HG02588 (cell line): ENCODE measurements around the gene SFPQ.
"Not testable (repeated sequence)": the region's sequence is repeated elsewhere in the genome, so short reads cannot be mapped to it uniquely, and the experiment has no call there.

Experiments used
- ATAC-seq: cut with Tn5 transposase; IDR thresholded peaks from one replicate; pipeline ENCODE4 v1.9.1; 2021; ENCODE audit warnings: mild to moderate bottlenecking, moderate library complexity; ENCODE audit not compliant: unreplicated experiment

Gene SFPQ

DNA sequence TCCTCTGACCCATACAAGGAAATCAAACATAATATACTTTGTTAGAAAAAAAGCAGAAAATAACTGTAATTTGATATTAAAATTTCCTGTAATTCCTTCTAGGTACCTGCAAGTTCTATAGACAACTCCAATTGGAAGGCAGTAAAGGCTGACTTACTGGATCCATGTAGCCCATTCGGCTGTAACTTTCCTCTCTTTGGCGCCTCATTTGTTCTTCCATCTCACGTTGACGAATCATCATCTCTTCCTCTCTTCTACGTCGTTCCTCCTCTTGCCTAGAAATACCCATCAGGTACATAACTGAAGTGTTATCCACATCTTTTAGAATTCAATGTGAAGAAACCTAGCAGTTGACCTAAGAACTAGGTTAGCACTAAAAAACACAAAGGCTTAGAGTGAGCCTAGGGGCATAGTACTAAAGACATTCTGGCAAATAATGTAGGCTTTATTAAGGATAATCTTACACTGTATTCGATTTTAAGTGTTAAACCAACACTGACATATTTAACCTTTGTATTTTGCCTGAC lies 5.1 kb downstream of the SFPQ start:
- no peak for ATAC-seq

GRCh38 chr1:35186239-35186638 lies 6.7 kb downstream of the SFPQ start:
- ATAC-seq: no peak

GRCh38 chr1:35185200-35185599 lies 7.7 kb downstream of the SFPQ start:
- no peak for ATAC-seq

DNA sequence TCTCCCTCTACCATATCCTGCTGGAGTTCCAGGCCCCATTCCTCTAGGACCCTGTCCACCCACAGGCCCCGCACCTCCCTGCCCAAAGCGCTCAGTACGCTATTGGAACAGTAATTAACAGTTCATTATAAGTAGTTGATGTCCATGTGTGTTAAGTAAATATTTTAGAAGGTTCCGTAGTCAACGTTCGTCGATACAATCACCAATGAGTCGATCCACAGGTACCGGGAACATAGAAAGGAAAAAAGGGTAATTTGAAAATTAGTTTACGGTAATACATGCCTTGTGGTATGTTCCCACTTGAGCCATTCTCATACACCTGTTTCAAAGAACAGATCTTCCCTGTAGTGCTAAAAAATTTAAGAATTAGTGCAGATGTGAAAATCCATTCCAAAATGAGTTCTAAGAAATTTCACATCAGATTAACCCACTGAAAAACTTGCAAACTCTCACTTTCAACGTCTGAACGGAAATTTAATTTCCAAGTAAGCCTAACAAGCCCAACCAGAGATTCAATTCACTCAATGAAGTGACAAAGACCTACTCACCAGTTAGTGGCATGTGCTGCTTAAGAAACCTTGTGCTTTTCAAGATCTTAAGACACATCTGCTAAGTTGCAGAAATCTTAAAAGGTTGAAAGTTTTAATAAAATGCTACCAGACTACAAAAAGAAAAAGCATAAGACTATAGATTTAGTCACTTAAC lies 8.3 kb downstream of the SFPQ start:
- ATAC-seq: no peak

GRCh38 chr1:35181790-35182455 lies 11.0 kb downstream of the SFPQ start:
- ATAC-seq: no peak

- ATAC-seq: no peak
Observed at GRCh38 chr1:35180776-35181374, 12.1 kb downstream of the SFPQ start.

DNA sequence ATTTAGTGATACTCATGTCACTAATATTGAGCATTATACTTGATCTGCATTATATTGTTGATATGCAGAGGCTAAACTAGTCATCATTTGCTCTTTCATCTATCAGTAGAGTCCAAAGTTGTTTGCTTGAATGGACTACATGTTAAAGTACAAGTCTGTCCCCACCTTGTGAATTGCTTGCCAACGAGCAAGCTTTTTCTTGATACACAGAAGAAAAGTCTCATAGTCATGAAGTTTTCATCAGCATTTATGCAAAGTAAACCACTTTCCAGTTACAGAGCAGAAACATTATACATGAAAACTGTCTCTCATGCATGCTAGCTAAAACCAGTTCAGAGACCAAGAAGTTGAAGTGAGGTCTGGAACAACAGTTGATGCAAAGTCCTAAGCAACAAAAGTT lies 13.0 kb downstream of the SFPQ start:
- no peak for ATAC-seq

DNA sequence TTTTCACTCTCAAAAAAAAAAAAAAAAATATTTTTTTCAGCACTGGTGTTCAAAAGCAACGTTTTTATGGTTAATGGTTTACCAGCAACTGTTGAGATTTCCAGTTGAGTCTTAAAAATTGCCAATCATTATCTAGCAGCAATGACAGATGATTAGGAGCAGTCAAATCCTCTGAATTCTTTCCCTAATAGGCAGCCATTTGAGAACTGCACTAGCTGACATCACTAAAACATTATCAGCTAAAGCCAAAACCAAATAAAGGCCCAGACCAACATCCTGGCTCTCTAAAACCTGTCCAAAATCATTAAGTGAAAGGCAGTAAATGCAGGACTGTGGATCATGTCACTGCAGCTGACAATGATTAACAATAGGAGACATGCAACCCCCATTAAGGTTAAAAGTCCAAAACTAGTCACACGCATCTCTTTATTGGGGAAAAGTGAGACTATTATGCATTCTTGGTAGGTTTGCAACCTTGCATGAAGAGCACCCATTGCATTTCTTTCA lies 14.0 kb downstream of the SFPQ start:
- ATAC-seq: no peak

DNA sequence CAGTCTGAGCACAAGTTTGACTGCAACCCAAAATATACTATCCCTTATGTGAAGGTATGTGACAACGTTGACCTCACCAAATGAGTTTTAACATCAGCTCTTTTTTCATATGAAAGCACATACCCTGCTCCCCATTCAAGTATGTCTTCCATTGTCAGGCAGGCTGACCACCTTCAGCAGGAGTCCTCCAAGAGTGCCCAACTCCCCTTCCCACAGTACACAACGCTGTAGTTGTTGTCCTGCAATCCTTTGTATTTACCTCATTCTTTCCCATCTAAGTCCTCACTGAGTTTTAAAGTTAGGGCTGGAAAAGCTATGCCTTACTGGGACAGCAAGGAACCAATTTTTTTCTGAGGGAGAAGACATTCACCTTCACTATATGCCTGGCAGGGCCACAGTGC lies 14.7 kb downstream of the SFPQ start:
- no peak for ATAC-seq

DNA sequence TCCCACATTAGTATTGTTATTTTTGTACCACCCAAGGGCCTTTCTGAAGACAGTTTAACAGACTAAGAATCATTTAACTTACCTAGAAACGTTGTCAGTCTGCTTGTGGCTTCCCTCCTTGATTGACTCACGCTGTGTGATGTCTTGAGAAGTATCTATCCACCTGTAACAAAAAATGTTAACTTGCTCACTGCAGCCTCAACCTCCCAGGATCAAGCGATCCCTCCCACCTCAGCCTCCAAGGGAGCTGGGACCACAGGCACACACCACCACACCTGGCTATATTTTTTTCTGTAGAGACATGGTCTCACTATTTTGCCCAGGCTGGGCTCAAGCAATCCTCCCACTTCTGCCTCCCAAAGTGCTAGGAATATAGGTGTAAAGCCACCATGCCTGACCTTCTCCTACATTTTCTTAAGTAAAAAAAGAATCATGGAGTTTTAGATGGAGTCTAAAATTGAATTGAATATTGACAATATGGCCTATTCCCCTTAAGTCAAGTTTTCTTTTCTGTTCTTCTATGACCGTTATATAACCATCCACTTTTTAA lies 15.6 kb downstream of the SFPQ start:
- no peak for ATAC-seq

DNA sequence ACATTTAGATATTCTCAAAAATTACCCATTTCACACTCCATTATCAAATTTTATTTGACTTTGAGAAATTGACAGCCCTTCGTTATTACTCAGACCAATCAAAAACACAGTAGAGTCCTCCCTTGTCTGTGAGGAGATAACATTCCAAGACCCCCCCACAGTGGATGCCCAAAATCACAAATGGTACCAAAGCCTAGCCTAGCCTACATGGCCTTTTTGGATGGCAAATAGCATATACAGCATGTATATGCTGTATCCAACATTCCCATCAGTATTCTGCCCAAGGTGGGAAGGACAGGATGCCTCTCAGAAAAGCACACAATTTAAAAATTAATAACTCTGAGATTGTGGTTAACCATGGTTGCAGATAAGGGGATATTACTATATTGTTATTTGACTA lies 17.3 kb downstream of the SFPQ start:
- ATAC-seq: no peak

DNA sequence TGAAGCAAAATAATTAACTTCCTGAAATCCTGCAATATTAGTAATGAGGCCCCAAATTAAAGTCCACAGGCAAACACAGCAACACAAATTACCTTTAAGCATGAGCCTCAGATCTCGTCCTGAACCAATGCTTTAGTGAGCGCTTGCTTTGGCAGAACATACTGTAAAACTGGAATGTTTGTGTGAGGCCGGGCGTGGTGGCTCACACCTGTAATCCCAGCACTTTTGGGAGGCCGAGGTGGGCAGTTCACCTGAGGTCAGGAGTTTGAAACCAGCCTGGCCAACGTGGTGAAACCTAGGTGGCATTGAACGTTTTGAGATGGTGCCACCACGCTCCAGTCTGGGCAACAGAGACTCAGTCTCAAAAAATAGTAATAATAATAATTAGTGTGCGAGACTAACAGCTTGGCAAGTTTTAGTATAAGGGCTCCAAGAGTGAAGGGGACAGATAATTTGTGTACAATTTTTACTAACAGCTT lies 17.8 kb downstream of the SFPQ start:
- no peak for ATAC-seq

DNA sequence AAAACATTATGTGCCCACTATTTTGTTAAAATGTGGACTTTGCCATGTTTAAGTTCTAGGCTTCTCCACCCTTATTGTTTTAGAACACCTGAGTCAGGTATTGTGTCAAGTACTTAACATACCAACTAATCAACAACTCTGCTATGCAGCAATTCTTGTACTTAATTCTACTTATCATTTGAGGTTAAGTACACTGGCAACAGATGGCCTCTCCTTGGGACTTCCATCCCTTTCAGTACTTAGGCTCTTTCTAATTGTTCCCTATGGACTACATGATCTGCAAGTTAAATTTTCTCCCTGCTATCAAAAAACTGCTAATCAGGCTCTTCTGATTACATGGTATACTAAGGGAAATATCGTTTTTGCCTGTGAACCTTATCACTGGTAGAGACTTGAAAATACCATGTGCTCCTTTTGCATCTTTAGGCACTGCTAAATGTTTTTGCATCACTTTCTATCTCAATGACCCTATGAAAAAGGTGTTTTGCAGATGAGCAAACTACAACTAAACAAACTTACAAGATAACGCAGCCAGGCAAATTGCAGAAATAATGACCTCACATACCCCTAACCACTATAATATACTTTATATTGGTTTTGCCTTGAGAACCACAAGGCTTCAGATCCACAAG lies 18.9 kb downstream of the SFPQ start:
- ATAC-seq: no peak

DNA sequence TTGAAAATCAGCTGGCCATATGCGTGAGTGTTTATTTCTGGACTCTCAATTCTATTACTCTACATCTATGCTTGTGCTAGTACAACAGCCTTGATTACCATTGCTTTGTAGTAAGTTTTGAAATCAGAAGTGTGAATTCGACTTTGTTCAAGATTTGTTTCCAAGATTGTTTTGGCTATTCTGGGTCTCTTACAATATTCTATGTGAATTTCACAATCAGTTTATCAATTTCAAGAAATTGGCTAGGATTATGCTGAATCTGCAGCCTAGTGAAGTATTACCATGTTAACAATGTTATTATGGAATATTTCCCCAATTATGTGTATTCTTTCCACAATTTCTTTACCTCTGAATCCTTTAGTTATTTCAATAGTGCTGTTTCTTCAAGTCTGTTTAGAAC lies 19.5 kb downstream of the SFPQ start:
- ATAC-seq: no peak

GRCh38 chr1:35172022-35172421 lies 20.9 kb downstream of the SFPQ start:
- ATAC-seq: no peak

DNA sequence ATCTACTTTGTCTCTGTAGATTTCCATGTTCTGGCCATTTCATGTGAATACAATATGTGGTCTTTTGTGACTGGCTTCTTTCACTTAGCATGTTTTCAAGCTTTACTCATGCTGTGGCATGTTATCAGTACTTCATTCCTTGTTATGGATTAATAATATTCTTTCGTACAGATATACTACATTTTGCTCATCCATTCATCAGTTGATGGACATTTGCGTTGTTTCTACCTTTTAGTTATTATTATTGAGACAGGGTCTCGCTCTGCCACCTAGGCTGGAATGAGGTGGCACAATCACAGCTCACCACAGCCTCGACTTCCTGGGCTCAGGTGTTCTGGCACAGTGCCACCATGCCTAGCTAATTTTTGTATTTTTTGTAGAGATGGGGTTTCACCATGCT lies 21.4 kb downstream of the SFPQ start:
- no peak for ATAC-seq

GRCh38 chr1:35164893-35165292 lies 28.1 kb downstream of the SFPQ start:
- no peak for ATAC-seq

DNA sequence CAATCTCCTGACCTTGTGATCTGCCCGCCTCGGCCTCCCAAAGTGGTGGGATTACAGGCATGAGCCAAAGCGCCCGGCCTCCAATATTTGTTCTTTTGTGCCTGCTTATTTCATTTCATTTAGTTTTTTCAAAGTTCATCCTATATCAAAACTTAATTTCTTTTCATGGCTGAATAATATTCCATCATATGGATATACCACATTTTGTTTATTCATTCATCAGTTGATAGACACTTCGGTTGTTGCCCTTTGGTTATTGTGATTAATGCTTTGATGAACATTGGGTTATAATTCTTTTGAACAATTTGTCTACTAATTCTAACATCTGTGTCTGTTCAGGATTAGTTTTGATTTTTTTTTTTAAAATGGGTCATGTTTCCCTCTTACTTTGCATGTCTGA lies 41.7 kb downstream of the SFPQ start:
- ATAC-seq: no peak

DNA sequence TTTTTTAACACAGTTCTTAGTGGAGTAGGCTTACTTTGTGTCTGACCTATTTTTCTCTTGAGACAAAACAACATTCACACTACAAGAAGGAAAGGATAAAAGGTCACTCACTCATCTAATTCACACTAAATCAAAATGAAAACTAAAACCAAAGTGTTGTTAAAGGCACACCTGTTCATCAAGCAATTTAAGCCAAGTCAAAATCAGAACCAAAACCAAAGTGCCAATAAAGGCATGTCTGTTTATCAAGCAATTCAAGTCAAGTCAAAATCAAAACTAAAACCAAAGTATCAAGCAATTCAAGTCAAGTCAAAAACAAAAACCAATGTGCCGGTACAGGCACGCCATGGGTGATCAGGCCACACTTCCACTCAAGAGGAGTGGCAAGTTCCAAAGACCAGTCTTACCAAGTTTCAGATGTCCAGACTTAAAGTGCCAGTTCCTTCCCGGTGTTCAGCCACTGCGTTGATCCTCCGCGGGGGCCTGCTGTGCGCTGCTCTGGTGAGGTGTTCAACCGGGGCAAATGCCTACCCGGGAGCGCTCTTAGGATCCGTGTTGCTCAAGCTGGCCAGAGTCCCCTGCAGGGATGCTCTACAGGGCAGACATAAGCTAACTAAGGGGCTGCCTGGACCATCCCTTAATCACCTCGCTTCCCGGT lies 46.9 kb downstream of the SFPQ start:
- ATAC-seq: not testable (repeated sequence)

DNA sequence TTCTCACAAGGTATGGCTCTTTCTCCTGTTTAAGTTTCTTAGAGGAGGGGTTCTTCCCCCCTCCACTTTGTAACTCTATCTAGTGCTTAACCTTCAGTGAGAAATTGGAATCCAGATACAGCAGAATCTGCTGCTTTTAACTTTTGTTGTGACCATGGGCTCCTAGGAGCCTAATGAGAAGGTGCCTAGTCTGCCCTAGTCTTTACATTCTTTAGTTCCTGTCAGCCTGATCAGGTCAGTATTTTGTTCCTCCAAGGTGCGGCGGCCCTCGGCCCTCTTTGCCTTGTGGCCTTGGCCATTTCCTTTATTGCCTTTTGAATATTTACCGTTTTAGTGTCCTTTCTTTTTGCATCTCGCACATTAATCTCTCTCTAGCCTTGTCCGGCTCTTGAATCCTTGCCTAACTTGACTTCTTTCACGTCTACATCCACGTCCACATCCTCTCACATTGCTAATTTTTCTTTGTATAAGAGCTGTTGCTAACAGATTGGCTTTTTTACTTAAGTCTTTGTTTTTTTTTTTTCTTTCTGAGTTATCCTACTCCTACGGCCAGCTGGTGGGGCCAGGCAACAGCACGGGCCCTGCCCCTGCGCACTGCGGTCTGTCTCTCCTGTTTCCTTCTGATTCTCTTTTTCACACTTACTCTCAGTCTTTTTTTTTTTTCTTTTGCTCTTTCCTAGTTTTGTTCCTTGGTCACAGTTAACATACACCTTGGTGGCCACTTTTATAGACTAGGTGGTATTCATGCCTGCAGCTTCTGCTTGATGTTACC lies 49.0 kb downstream of the SFPQ start:
- no peak for ATAC-seq
